GM12878 (cell line): ENCODE data around the gene MRPL54. TPM values are rescaled to one million over a fixed set of nuclear protein-coding genes. Genes with fewer than 3 reads are reported as not detected.

Experiments used
- ATAC-seq: fragments of 200-7000 bp; cut with Tn5 transposase; 3 replicates; pipeline ENCODE4 v1.9.1; 2020; ENCODE audit warnings: mild to moderate bottlenecking, moderate library complexity
- BruUV-seq: library from RNA; stranded (reverse); fragments of 400-500 nt; replicated peaks from 2 replicates; lab custom pipeline; 2021; lab: Mats Ljungman, UMichigan
- CTCF ChIA-PET: fragments of 300-600 bp; sonication (Branson Sonifier 250); formaldehyde crosslinking; extraction: SDS; loops from one replicate; lab custom pipeline; 2021; ENCODE audit warnings: inconsistent platforms; lab: Yijun Ruan, JAX
- POLR2A ChIA-PET: fragments of 350-600 bp; formaldehyde crosslinking; extraction: SDS; loops from one replicate; lab custom pipeline; 2021; ENCODE audit warnings: inconsistent platforms; lab: Charles Lee
- RAD21 ChIA-PET: fragments of 300-600 bp; sonication (Branson Sonifier 250); formaldehyde crosslinking; loops from one replicate; lab custom pipeline; 2023; ENCODE audit warnings: antibody characterized with exemption; ENCODE audit not compliant: unreplicated experiment; lab: Charles Lee
- SMC1A ChIA-PET: fragments of 300-600 bp; sonication (Branson Sonifier 250); formaldehyde crosslinking; loops from one replicate; lab custom pipeline; 2023; ENCODE audit not compliant: unreplicated experiment, uncharacterized antibody; lab: Charles Lee
- DNase-seq: peaks from one replicate; pipeline ENCODE4 v3.0.0-alpha.2; 2011; ENCODE audit warnings: low read depth, low spot score
- FAIRE-seq: peaks from 3 replicates; lab custom pipeline; 2011; peaks lifted over from hg19 to GRCh38; lab: Jason Lieb, UNC
- H2AFZ ChIP-seq: 2 replicates; pipeline ENCODE4 v1.6.0; 2011; ENCODE audit warnings: low read depth, low read length, control low read depth; ENCODE audit not compliant: control insufficient read depth
- H3K27ac ChIP-seq: 2 replicates; pipeline ENCODE4 v1.5.1; 2011; ENCODE audit warnings: control low read depth; ENCODE audit not compliant: control insufficient read depth, insufficient read depth
- H3K27me3 ChIP-seq, 2 experiments: replicated peaks in 1 of 2; 2 replicates each; pipeline versions ENCODE4 v1.6.0 to v1.6.1; 2011; ENCODE audit warnings: low read length in 1 of 2; ENCODE audit not compliant: control insufficient read depth in 2 of 2, insufficient read depth in 2 of 2
- H3K36me3 ChIP-seq, 2 experiments: 2 replicates each; pipeline ENCODE4 v1.5.1; 2011; ENCODE audit warnings: low read length in 1 of 2; ENCODE audit not compliant: control insufficient read depth in 2 of 2, insufficient read depth in 2 of 2
- H3K4me1 ChIP-seq: 2 replicates; pipeline ENCODE4 v1.6.1; 2011; ENCODE audit warnings: mild to moderate bottlenecking, low read length, moderate library complexity, mixed read lengths; ENCODE audit not compliant: control insufficient read depth, insufficient read depth
- H3K4me2 ChIP-seq: 2 replicates; pipeline ENCODE4 v1.6.0; 2011; ENCODE audit warnings: control low read depth; ENCODE audit not compliant: control insufficient read depth, insufficient read depth
- H3K4me3 ChIP-seq: fragments of 200-600 bp; sonication (generic); 2 replicates; pipeline ENCODE4 v1.5.1; 2016
- H3K79me2 ChIP-seq: 2 replicates; pipeline ENCODE4 v1.6.0; 2011; ENCODE audit warnings: low read length; ENCODE audit not compliant: control insufficient read depth, insufficient read depth
- H3K9ac ChIP-seq: 2 replicates; pipeline ENCODE4 v1.8.0; 2011; ENCODE audit warnings: low read length, control low read depth, mixed read lengths; ENCODE audit not compliant: control insufficient read depth, insufficient read depth
- H3K9me3 ChIP-seq: replicated peaks from 3 replicates; pipeline ENCODE4 v1.5.1; 2011; ENCODE audit warnings: mild to moderate bottlenecking, low read length; ENCODE audit not compliant: control insufficient read depth, insufficient read depth
- H4K20me1 ChIP-seq: 2 replicates; pipeline ENCODE4 v1.6.0; 2011; ENCODE audit not compliant: control insufficient read depth, insufficient read depth
- BMI1 ChIP-seq: fragments of 450-650 bp; IDR thresholded peaks from 2 replicates; pipeline ENCODE4 v1.6.1; 2016; ENCODE audit warnings: mild to moderate bottlenecking, moderate library complexity, borderline replicate concordance
- CREB1 ChIP-seq: IDR thresholded peaks from 2 replicates; pipeline ENCODE4 v1.6.1; 2012; ENCODE audit warnings: low read depth, mild to moderate bottlenecking, inconsistent platforms
- GATAD2B ChIP-seq: fragments of 450-650 bp; conservative IDR thresholded peaks from 2 replicates; pipeline ENCODE4 v1.6.1; 2017; ENCODE audit warnings: low read depth, mild to moderate bottlenecking, moderate library complexity
- MEF2A ChIP-seq: IDR thresholded peaks from 2 replicates; pipeline ENCODE4 v1.6.1; 2011; ENCODE audit warnings: low read depth, mild to moderate bottlenecking, low read length, moderate library complexity; ENCODE audit not compliant: insufficient read depth
- MXI1 ChIP-seq: fragments of 150-350 bp; IDR thresholded peaks from 2 replicates; pipeline ENCODE4 v1.6.1; 2011; ENCODE audit warnings: low read depth, mild to moderate bottlenecking, inconsistent platforms, low read length, improper control_type of control experiment
- NFXL1 ChIP-seq: fragments of 450-650 bp; IDR thresholded peaks from 2 replicates; pipeline ENCODE4 v1.6.1; 2017; ENCODE audit warnings: antibody characterized with exemption, mild to moderate bottlenecking, borderline replicate concordance
- POU2F2 ChIP-seq: IDR thresholded peaks from 3 replicates; pipeline ENCODE4 v1.6.1; 2011; ENCODE audit warnings: low read depth, mild to moderate bottlenecking, low read length, borderline replicate concordance
- SP1 ChIP-seq: IDR thresholded peaks from one replicate; pipeline ENCODE4 v1.6.1; 2011; ENCODE audit warnings: low read depth, low read length
- SPI1 ChIP-seq: IDR thresholded peaks from 2 replicates; pipeline ENCODE4 v1.6.1; 2011; ENCODE audit warnings: low read depth, mild to moderate bottlenecking, low read length, moderate library complexity, borderline replicate concordance; ENCODE audit not compliant: insufficient read depth
- SUZ12 ChIP-seq: fragments of 200-600 bp; sonication (generic); IDR thresholded peaks from one replicate; pipeline ENCODE4 v1.6.1; 2018; ENCODE audit warnings: antibody characterized with exemption, mild to moderate bottlenecking; ENCODE audit not compliant: unreplicated experiment
- TCF3 ChIP-seq: IDR thresholded peaks from 2 replicates; pipeline ENCODE4 v1.6.1; 2012; ENCODE audit warnings: low read depth, mild to moderate bottlenecking, low read length, borderline replicate concordance; ENCODE audit not compliant: insufficient read depth
- WGBS: methylation state at CpG from one replicate; pipeline ENCODE4 v1.1.6; 2016; ENCODE audit warnings: low lambda C conversion rate; ENCODE audit not compliant: insufficient replicate concordance, insufficient coverage; ENCODE audit errors: missing lambda C conversion rate; 5-methylcytosine and 5-hydroxymethylcytosine counted together
- in situ Hi-C: fragments of 300-500 bp; cut with MboI; formaldehyde crosslinking; loops from 9 replicates; pipeline ENCODE4 v1.14.3; 2018; ENCODE audit warnings: mixed read lengths
- intact Hi-C: fragments of 100-400 bp; cut with micrococcal nuclease; formaldehyde crosslinking; loops from one replicate; pipeline ENCODE4 v1.14.2; 2022; ENCODE audit not compliant: unreplicated experiment
- polyA plus RNA-seq, 11 experiments: library from polyadenylated mRNA; depleted of rRNA in 4 of 11; unstranded in 6 of 11; stranded (reverse) in 5 of 11; fragments of >200 nt; fragmentation: Nextera tagmentation in 4 of 11; fragmentation: Illumina TruSeq in 1 of 11; extraction: Ambion mirVana in 4 of 11; extraction: Trizol in 1 of 11; gene quantifications; 1 replicate in 1 of 11; 2 replicates in 10 of 11; pipeline versions ENCODE4 v1.2.1 to v1.2.3, GENCODE V29; 2011 to 2016; ENCODE audit warnings: inconsistent platforms in 2 of 11, missing spikeins in 2 of 11, low read depth in 1 of 11
- total RNA-seq, 4 experiments: library from RNA; depleted of rRNA in 3 of 4; stranded (reverse); fragments of >200 nt in 3 of 4; fragmentation: Illumina TruSeq in 1 of 4; extraction: Trizol in 1 of 4; gene quantifications; 2 replicates each; pipeline versions ENCODE4 v1.2.1 to v1.2.3, GENCODE V29; 2013 to 2021
- TF ChIP-seq, protein P1 (sequence below): fragments of 150-350 bp; IDR thresholded peaks from 2 replicates; pipeline ENCODE4 v1.6.1; 2014; ENCODE audit warnings: mild to moderate bottlenecking, low read depth, low read length
- TF ChIP-seq, protein P2 (sequence below): fragments of 450-650 bp; IDR thresholded peaks from 2 replicates; pipeline ENCODE4 v1.6.1; 2018; ENCODE audit warnings: borderline replicate concordance, mild to moderate bottlenecking; ENCODE audit not compliant: partially characterized antibody
- TF ChIP-seq, protein P3 (sequence below): IDR thresholded peaks from 2 replicates; pipeline ENCODE4 v1.6.1; 2012; ENCODE audit warnings: low read length, inconsistent platforms

Gene MRPL54
- total and polyA plus RNA-seq, 10 of the 15 experiments (the other 5 are each of a cell fraction or from before 2014, with no cell fraction given) = 3.1 to 98.7 (median 75.2) TPM

DNA sequence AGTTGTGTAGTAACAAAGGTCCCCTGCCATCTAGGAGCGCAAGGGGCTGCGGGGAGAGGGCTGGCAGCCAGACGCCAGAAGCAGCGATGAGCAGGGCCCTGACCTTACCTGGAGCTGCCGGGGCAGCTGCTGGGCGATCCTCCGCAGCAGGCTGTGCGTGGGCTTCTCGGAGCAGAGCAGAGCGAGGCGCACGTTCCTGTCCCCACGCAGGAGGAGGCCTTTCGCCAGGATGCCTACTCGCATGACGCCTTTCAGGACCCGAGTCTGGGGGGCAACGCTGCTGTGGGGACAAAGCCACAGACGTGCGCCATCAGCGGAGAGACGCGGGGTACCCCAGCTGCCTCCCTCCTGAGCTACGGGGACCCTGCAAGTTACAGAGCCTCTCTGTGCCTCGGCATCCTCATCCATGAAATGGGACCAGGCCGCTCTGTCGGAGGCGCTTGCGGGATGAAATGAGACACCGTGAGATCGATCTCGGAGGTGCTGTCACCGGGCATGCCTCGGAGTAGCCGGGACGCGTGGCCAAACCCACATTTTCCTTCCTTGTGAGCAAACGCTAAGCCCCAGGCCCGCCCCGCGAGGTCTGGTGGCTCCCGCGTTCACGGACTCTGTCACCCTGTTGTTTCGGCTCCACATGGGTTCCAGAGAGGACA, 54.2 kb downstream of the MRPL54 start:
- 88% methylated on average over 44 of the region's 45 CpGs for WGBS
- no peak overlapping the region for H2AFZ ChIP-seq
- in situ Hi-C loops = no loop called here
- no peak overlapping the region for H3K9ac ChIP-seq
- ChIA-PET POLR2A (no interaction called here), SMC1A (interaction anchor here (1.1 kb wide), 1 partner anchor 54 kb away, joined by 3 read pairs; the partner anchor contains the start of gene MRPL54), CTCF (no interaction called here), RAD21 (no interaction called here)
- no peak overlapping the region for H3K4me2 ChIP-seq
- H3K27me3 ChIP-seq = no peaks in the 10 kb centered on the region
- FAIRE-seq (no peak), DNase-seq (no peak), ATAC-seq (no peak)
- TF ChIP-seq SPI1 (no peak), TCF3 (no peak), SP1 (no peak), GATAD2B (no peak), MEF2A (no peak), CREB1 (no peak), MXI1 (no peak), SUZ12 (no peak), NFXL1 (no peak), POU2F2 (no peak), BMI1 (no peak)
- TF ChIP-seq, protein P1, sequence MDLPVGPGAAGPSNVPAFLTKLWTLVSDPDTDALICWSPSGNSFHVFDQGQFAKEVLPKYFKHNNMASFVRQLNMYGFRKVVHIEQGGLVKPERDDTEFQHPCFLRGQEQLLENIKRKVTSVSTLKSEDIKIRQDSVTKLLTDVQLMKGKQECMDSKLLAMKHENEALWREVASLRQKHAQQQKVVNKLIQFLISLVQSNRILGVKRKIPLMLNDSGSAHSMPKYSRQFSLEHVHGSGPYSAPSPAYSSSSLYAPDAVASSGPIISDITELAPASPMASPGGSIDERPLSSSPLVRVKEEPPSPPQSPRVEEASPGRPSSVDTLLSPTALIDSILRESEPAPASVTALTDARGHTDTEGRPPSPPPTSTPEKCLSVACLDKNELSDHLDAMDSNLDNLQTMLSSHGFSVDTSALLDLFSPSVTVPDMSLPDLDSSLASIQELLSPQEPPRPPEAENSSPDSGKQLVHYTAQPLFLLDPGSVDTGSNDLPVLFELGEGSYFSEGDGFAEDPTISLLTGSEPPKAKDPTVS = no peak
- TF ChIP-seq, protein P2, sequence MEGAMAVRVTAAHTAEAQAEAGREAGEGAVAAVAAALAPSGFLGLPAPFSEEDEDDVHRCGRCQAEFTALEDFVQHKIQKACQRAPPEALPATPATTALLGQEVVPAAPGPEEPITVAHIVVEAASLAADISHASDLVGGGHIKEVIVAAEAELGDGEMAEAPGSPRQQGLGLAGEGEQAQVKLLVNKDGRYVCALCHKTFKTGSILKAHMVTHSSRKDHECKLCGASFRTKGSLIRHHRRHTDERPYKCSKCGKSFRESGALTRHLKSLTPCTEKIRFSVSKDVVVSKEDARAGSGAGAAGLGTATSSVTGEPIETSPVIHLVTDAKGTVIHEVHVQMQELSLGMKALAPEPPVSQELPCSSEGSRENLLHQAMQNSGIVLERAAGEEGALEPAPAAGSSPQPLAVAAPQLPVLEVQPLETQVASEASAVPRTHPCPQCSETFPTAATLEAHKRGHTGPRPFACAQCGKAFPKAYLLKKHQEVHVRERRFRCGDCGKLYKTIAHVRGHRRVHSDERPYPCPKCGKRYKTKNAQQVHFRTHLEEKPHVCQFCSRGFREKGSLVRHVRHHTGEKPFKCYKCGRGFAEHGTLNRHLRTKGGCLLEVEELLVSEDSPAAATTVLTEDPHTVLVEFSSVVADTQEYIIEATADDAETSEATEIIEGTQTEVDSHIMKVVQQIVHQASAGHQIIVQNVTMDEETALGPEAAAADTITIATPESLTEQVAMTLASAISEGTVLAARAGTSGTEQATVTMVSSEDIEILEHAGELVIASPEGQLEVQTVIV = no peak
- TF ChIP-seq, protein P3, sequence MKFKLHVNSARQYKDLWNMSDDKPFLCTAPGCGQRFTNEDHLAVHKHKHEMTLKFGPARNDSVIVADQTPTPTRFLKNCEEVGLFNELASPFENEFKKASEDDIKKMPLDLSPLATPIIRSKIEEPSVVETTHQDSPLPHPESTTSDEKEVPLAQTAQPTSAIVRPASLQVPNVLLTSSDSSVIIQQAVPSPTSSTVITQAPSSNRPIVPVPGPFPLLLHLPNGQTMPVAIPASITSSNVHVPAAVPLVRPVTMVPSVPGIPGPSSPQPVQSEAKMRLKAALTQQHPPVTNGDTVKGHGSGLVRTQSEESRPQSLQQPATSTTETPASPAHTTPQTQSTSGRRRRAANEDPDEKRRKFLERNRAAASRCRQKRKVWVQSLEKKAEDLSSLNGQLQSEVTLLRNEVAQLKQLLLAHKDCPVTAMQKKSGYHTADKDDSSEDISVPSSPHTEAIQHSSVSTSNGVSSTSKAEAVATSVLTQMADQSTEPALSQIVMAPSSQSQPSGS = no peak
- H3K27ac ChIP-seq = no peak overlapping the region
- no peaks in the 10 kb centered on the region for H3K36me3 ChIP-seq
- peaks cover 6% of the 10 kb centered on the region for H3K4me1 ChIP-seq
- BruUV-seq = no TSS peak
- intact Hi-C loops = no loop called here
- H3K4me3 ChIP-seq = no peak overlapping the region
- H3K9me3 ChIP-seq = no peaks in the 10 kb centered on the region
- no peaks in the 10 kb centered on the region for H4K20me1 ChIP-seq
- no peaks in the 10 kb centered on the region for H3K79me2 ChIP-seq
